Urothelium cell line (cell line): Measurements from ENCODE around the gene PAX5.

Experiments
- DNase-seq: peaks from one replicate; pipeline ENCODE4 v3.0.0; 2011; ENCODE audit warnings: low spot score, mixed read lengths
- FAIRE-seq: peaks from 2 replicates; lab custom pipeline; 2011; peaks lifted over from hg19 to GRCh38; lab: Jason Lieb, UNC

PAX5 gene

DNA sequence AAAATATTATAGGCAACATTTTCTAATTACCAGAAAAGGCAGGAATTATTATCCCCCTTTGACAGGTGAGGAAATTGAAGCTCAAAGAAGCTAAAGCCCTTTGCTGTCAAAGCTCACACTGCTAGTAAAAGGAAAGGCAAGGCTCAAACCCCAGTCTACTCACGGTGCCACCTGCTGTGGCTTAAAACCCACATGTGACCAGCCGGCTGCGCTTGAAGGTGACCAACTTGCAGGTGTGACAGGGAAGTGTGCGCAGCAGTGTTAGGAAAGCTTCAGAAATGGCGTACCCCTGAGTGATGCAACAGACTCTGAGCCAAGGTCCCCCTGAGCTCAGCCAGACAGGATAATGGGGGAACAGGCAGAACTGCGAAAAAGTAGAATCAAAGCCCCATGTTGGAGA lies 45.2 kb downstream of the PAX5 start:
- no peak for FAIRE-seq

DNA sequence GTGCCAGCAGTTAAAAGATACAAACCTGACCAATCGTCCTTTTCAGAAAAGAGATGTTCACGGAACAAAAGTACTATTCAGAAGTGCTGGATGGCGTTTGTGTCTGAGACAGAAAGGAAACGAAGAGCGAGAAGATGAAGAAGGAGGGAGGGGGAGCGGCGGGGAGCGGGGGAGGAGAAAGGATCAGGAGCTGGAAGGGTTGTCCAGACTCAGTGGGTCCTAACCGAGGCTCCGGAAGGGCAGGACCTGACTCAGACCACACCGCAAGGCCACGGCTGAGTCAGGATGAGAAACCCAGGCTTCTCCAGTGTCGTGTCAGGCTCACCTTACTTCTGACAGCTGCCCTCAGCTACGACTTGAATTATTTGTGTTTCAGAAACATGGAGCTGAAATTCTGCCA lies 46.2 kb downstream of the PAX5 start:
- no peak for FAIRE-seq
- DNase-seq: no peak

More for the DNA sequence above, 45.2 kb downstream of the PAX5 start:
- DNase-seq: no peak

DNA sequence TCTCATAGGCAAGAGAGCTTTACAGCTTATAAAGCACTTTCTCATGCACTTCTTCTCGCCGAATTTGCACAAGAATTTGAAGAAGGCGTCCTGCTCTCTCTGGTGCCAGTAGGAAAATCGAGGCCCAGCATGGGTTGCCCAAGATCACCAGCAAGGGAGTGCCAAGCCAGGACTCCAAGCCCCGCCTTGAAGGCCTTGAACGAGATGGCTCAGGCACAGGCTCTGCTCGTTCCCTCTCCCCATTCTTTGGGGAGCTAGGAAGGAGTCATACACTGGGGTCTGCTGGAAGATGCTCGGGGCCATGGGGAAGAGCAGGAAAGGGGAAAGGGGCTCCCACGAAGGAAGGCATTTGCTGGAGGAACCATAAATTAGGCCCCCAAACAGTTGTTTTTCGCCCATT lies 46.7 kb downstream of the PAX5 start:
- no peak for FAIRE-seq
- DNase-seq: no peak

DNA sequence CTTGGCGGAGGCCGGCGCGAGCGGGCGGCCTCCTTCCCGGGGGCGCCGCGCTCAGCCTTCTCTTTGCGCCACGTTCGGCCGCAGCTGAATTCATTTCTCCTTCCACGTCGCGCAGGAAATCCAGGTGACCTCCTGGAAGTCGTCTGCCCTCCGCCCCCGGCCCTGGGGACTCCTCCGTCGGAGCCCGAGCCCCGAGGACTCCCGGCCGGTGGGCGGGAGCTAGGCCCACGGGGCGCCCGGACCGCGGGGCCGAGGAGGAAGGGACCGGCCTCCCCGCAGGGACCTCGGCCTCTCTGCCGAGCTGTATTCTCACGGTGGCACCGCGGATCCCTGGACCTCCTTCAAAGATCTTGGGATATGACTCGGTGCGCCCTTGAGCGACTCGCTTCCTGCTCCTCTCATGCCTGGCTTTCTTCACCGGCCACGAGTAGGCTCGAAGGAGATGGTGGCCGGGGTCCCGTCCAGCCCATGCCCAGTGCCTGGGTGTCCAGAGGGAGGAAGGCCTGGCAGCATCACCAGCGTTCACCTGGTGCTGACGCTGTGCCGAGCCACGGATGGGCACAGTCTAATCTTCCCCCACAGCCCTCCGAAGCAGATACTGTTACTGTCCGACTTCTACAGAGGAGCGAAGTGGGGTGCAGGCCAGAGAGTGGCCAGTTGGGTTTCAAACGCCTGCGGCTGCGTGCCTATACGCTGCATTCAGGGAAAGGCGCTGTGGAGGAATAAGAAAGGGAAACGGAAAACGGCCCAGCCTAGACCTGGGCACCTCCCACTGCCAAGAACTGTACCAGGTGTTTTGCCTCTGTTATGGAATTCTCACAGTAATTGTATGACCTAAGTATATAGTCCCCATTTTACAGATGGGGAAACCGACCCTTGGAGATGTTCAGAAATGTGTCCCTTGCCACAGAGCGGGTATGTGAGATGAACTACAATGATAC lies 47.3 kb downstream of the PAX5 start:
- DNase-seq: no peak
- no peak for FAIRE-seq

DNA sequence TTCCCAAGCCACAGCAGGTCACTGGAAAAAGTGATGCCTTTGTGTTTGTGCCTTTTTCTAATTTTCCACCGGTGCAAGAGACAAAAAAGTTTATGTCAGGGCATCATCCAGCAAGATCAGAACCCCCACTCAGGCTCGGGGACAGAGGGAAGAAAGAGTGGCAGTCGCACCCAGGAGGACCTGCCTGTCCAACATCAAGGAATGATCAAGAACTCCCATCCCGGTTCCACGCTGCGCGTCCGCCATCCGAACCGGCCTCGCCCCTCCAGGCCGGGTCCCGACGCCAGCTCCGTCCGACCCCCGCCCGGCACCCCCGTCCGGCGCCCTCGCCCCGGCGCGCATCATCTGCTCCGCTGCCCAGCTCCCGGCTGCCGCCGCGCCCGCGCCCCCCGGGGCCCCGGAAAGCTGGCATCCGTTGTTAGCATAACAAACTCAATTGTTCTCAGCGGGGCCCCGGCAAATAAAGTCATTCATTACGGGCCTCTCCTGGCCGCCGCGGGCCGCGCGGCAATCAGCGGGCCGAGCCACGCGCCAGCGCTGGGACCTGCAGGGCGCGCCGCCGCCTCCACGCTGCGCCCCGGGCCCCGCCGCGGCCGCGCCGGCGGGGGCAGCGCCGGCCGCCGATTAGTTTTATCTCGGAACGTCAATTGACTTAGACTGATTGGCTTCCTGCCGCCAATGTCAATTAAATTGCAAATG lies 48.1 kb downstream of the PAX5 start:
- DNase-seq (no peak), FAIRE-seq (no peak)

DNA sequence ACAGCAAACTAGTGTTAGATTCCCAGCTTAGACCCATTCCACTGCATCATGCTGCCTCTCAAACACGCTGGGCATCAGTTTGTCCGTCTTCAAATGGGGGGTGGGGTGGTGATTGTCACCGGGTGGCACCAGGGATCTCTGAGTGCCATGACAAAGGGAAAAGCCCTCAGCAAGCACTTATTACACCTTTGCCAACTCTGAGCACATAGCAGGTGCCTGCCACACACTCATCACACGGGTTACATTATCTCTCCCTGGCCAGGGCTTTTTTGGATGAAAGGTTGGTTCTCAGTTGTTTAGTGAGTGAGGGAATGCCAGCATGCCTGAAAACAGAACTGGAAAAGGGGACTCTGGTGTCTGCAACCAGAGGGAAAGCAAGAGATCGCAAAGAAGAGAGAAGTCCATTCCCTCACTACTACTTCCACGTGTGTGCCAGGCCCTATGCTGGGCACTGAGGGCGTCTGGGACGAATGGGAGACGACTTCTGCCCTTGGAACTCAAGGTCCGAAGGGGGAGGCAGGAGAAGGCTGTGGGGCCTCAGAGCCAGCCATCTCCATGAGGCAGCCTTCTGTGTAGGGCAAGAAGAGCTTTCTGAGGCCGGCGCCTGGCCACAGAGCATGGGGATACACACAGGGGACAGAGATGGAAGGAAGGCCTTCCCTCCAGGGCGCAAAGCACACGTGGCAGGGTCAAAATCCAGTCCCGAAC lies 48.9 kb downstream of the PAX5 start:
- FAIRE-seq (no peak), DNase-seq (no peak)

DNA sequence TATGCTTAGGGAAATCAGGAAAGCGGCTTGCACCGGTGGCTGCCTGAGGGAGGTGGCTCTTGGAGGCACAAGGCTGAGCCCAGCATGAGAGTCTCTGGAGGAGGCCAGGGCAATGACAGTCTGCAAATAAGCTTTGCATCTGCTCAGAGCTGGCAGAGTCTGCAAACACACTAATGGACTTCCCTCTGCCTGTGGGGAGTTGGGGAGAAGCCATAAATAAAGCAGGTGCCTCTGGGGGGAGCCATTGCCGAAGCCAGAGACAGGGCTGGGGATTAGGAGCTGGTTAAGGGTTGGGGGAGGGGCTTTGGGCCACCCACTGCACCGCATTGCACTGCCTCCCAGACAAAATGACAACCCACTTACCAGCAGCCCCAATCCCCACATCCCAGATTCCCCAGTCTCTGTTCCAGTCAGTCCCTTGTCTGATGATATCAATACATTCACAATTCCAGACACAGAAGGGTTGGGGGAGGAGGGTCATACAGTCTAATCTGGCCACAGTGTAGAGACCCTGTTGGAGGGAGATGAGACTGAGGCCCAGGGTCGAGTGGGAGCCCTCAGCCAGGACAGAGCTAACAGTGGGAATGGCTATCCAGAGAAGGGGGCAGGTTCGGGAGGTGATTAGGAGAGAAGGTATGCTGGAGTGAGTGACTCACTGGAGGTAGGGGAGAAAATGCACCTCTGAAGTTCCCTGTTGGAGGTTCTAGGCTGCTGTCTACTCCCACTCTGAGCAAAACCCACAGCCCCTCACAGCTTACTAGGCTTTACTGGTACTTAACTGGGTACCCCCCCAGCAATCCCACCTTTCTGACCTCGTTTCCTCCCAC lies 53.7 kb downstream of the PAX5 start:
- peak; percentile 53 for DNase-seq
- no peak for FAIRE-seq

DNA sequence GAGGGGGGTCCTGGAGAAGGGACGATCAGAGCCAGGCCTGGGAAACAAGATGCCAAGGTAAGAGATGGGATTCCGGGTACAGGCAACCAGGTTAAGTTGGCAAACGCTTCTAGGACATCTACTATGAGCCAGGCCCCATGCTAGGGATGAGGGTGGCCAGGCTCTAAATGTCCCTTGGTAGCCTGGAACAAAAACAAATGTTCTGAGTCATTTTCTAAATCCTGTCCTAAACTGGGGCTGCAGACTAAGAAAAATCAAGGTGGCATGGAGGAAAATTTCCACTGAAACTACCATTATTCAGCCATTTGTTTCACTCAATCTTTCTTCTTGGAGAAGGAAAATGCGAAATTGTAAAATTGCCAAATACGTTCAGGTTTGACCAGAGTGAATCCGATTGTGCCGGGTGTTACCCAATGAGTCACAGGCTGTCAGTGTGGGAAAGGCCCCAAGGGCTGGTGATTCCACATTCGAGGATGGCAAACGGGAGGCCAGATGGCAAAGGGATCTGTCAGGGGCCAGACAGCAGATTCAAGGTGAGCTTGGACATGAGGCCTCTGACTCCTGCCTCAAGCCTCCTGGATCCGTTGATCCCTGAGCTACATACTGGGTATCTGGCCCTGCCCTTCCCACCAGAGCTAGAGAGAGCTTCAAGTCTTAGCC lies 57.6 kb downstream of the PAX5 start:
- DNase-seq (peak; percentile 43), FAIRE-seq (no peak)

DNA sequence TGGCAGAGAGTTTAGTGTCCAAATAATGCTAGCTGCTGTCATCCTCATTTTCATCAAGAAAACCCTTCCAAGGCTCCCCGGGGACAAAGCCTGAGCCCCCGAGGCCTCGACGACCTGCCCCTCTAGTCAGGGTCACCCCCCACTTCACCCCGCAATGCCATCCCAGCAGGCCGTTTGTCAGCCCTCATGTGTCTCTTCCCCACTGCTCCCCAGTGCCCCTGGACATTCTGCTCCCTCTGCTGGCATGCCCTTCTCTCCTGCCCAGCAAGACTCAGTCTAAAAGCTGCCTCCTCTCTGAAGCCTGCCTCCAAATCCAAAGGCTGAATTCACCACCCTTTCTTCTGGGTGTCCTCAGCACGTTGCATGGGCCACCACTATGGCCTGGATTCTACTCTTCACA lies 59.3 kb downstream of the PAX5 start:
- DNase-seq (no peak), FAIRE-seq (no peak)

DNA sequence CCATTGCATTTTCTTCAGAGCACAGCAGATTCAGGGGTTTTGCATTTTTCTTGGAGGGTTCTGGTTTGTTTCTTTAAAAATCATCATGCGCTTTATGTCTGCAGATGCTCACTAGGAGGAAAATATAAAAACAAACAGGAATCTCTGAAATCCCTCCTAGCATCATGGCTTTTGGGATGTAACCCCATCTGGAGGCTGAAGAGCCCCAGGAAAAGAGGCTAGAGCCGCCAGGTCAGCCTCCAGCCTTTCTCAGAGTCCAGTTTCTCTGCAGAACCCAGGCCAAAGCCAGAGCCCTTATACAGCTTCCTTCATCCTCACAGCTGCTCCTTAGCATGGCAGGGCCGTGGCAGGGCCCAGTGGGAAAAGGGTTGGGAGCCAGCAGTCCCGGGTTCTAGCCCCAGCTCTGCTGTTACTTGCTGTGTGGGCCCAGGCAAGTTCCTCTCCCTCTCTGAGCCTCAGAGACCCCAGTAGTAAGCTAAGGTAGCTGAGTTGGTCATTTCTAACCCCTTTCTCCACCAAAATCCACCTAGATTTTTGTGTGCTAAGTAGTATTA lies 62.1 kb downstream of the PAX5 start:
- FAIRE-seq: no peak

DNA sequence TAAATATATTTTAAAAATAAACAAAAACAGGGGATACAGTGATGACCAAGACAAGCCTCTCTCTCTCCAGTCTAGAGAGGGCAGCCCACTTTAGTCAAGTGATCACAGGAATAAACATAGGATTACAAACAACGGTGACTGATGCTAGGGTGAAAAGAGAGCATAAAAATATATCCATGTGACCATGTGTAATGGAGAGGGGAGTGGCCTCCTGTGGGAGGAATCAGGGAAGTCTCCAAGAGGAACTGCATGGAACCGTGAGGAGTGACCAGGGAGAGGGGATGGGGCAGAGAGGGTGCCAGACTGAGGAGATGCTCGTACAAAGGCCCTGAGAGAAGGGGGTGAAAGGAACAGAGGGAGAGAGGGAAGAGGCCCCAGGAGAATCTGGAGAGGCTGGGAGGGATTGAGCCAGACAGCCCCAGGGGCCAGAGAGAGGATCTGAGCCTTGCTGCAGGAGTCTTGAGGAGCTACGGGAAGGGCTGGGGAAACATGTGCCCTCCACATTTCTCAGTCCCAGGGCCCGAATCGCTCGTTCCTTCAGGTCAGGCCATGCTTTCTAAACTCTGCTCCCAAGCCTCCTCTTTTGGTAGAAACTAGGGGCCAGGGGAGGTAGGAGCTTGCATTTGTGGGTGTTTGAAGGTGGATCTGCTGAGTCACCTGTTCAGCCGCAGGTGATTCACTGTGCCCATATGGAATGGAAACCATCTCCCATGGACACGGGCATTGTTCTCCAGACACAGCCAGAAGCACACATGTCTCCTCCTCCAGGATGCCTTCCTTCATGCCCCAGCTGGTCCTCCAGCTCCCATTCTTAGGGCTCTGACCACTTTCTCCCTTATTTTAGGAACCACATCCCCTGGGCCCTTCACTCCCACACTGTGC lies 63.8 kb downstream of the PAX5 start:
- FAIRE-seq (peak; percentile 35), DNase-seq (no peak)

More for the DNA sequence above, 62.1 kb downstream of the PAX5 start:
- DNase-seq: no peak

DNA sequence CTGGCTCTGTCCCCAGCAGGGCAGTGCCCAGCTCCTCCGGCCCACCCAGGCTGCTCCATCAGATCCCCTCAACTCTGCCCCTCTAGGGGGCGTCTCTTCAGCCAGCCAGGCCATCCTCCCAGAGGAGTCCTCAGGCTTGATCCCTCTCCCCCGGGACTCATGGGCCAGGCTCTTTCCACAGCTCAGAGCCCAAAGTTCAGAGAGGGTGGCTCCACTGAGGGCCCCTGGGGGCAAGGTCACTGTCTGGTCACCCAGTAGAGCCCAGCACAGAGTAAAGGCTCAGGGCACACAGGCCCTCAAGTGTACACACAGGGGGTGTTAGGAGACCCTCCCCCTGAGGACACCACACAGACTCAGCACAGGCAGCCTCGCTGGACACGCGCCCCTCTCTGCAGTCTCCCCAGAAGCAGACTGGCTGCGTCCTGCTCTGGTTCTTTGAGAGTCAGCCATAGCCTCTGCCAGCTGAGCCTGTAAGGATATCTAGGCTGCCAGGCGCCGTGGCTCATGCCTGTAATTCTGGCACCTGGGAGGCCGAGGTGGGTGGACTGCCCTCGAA lies 64.8 kb downstream of the PAX5 start:
- DNase-seq (no peak), FAIRE-seq (no peak)

DNA sequence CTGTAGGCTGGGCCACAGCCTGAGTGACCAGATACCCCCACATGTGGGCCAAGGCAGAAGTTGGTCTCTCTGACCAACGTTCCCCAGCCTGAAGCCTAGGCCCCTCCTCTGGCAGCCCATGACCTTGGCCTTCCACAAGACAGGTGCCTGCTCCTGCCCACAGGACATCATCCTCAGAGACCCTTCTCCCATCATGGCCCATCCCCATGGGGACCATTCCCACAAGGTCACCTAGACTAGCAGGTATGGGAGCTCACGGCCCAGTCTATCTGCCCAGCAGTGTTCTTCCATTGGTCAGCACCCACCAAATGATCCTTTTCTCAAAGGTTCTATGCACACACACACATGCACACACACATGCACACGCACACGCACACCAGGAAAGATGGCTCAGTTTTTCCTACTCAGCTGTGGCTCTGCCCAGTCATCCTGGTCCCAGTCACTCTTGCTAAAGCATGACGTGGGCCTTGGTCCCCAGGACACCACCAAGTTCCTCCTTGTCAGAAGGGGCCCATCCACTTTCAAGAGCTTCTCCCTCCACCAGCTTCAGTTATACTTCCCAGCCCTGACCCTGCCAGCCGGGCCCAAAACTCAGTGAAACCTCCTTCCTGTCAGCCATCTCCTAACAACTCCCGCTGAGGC lies 65.4 kb downstream of the PAX5 start:
- no peak for FAIRE-seq
- no peak for DNase-seq

DNA sequence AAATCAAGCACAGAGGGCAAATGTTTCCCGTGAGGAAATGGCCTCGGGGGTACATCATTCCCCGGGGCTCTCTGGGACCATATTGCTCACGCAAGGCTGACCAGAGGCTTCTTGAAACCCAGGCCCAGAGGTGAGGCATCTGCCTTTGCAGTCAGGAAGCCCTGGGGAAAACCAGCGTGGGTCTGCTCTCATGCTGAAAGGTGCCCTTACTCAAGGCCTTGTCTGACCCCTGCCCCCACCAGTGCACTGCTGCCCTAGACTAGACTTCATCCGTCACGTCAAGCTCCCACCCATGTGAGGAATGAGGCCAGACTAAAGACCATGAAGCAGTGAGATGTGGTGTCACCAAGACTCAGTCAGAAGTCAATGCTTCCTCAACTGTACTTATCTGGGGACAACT lies 66.1 kb downstream of the PAX5 start:
- no peak for DNase-seq
- FAIRE-seq: no peak

DNA sequence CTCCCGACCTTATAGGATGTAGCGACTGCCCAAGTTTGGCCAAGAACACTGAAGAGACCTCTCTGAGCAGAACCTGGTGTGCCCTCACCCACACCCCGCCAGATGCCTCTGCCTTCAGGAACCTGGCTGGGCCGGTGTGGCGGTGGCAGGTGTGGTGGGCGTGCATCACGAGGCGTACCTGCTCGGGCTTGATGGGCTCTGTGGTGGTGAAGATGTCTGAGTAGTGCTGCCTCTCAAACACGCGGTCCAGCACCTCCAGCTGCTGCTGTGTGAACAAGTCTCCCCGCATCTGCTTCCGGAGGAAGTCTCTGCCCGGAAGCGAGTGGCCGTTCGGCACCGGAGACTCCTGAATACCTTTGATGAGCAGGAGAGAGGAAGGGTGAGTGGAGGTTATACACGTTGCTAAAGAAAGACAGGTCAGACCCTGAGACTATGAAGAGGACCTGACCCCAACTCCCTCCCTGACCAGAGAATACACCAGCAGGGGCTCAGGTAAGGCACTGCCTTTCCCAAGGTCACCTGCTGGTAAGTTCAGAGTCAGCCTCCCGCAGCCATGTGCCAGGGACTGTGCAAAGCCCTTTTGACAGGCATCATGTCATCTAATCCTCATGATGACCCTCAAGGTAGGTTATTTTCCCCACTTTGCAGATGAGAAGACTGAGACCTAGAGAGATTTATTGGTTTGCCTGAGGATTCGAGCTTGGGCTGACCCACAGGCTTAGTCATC lies 67.5 kb downstream of the PAX5 start:
- FAIRE-seq (no peak), DNase-seq (no peak)

DNA sequence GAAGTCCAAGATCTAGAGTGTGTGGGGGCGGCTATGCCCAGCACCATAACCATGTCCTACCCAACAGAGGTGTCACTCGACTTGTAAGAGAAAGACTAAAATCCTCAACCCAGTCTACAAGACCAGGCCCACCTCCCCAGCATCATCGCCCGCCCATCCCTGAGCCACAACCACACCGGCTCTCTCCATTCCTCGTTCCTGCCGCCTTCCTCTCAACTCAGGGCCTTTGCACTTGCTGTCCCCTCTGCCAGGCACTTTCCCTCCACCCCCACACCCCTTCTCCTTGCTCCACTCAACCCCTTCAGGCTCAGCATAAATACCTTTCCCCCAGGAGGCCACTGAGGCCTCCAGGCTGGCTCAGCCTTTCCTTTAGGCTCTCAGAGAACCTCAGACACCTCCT lies 69.3 kb downstream of the PAX5 start:
- DNase-seq: no peak
- no peak for FAIRE-seq

DNA sequence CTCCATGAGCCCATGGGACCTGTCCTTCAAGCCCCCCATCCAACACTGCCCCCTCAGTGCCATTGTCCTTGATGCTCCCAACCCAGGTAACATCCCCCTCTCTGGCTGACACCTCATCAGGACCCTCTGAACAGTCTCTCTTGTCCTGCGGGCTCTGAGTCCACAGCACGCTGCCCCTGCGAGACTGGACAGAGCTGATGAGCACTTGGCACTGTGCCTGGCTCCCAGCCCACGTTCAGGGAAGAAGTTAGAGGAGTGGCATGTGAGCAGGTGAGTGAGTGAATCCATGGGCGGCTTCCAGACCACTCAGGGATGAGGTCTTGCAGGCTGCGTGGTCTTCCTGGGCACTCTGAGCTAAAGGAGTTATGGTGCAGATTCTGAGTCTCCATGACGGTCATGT lies 70.7 kb downstream of the PAX5 start:
- no peak for DNase-seq
- no peak for FAIRE-seq
